PC-9 (cell line): Measurements from ENCODE around the gene TET2. TPM values are rescaled to one million over a fixed set of nuclear protein-coding genes. Genes with fewer than 3 reads are reported as not detected.

Source experiments
- BruUV-seq: library from RNA; stranded (reverse); fragments of 400-500 nt; replicated peaks from 2 replicates; lab custom pipeline; 2021; lab: Mats Ljungman, UMichigan
- CTCF ChIA-PET: fragments of 300-600 bp; sonication (Branson Sonifier 250); formaldehyde crosslinking; loops from one replicate; lab custom pipeline; 2022; ENCODE audit warnings: antibody characterized with exemption; lab: Charles Lee
- POLR2A ChIA-PET: fragments of 300-600 bp; sonication (Branson Sonifier 250); formaldehyde crosslinking; loops from one replicate; lab custom pipeline; 2022; ENCODE audit warnings: antibody characterized with exemption; ENCODE audit not compliant: unreplicated experiment; lab: Charles Lee
- DNase-seq, 2 experiments: peaks; one replicate each; pipeline versions ENCODE4 v3.0.0 to v3.0.0-alpha.2; 2015 to 2022; ENCODE audit warnings: mixed read lengths in 1 of 2
- H2AFZ ChIP-seq: fragments of 200-600 bp; sonication (generic); 2 replicates; pipeline ENCODE4 v1.8.1; 2017; ENCODE audit warnings: antibody characterized with exemption
- H3F3A ChIP-seq: fragments of 200-600 bp; sonication (generic); 2 replicates; pipeline ENCODE4 v1.8.1; 2017; ENCODE audit warnings: antibody characterized with exemption, mild to moderate bottlenecking, low read depth; ENCODE audit not compliant: insufficient read depth
- H3K27ac ChIP-seq: fragments of 200-600 bp; sonication (generic); 2 replicates; pipeline ENCODE4 v1.6.1; 2016; ENCODE audit warnings: mixed run types
- H3K27me3 ChIP-seq: fragments of 200-600 bp; sonication (generic); 2 replicates; pipeline ENCODE4 v1.6.1; 2016; ENCODE audit warnings: low read depth, mixed run types; ENCODE audit not compliant: insufficient read depth
- H3K36me3 ChIP-seq: fragments of 200-600 bp; sonication (generic); 2 replicates; pipeline ENCODE4 v1.6.1; 2016; ENCODE audit warnings: low read depth, mixed run types
- H3K4me1 ChIP-seq: fragments of 200-600 bp; sonication (generic); replicated peaks from 2 replicates; pipeline ENCODE4 v1.6.1; 2016; ENCODE audit warnings: mixed run types; ENCODE audit not compliant: insufficient read depth
- H3K4me2 ChIP-seq: fragments of 200-600 bp; sonication (generic); 2 replicates; pipeline ENCODE4 v1.6.1; 2017; ENCODE audit warnings: mixed run types
- H3K4me3 ChIP-seq: fragments of 200-600 bp; sonication (generic); 2 replicates; pipeline ENCODE4 v1.6.1; 2016; ENCODE audit warnings: mixed run types
- H3K79me2 ChIP-seq: fragments of 200-600 bp; sonication (generic); 2 replicates; pipeline ENCODE4 v1.6.1; 2017; ENCODE audit warnings: low read depth, mixed run types
- H3K9me2 ChIP-seq: fragments of 200-600 bp; sonication (generic); 2 replicates; pipeline ENCODE4 v1.8.1; 2017; ENCODE audit warnings: mild to moderate bottlenecking; ENCODE audit not compliant: insufficient read depth
- H3K9me3 ChIP-seq: fragments of 200-600 bp; sonication (generic); 2 replicates; pipeline ENCODE4 v1.8.1; 2016; ENCODE audit warnings: low read depth; ENCODE audit not compliant: insufficient read depth
- H4K20me1 ChIP-seq: fragments of 200-600 bp; sonication (generic); 2 replicates; pipeline ENCODE4 v1.8.1; 2017; ENCODE audit not compliant: insufficient read depth
- EZH2 ChIP-seq: fragments of 200-600 bp; sonication (generic); IDR thresholded peaks from 2 replicates; pipeline ENCODE4 v1.8.0; 2017; ENCODE audit warnings: antibody characterized with exemption, low read depth
- intact Hi-C: fragments of 100-400 bp; cut with micrococcal nuclease; formaldehyde crosslinking; loops from one replicate; pipeline ENCODE4 v1.10.0; 2022; ENCODE audit not compliant: unreplicated experiment
- total RNA-seq: library from RNA; stranded (reverse); gene quantifications from 2 replicates; pipeline ENCODE4 v1.2.3, GENCODE V29; 2021
- TF ChIP-seq, protein P1 (sequence below): fragments of 200-600 bp; sonication (generic); conservative IDR thresholded peaks from 2 replicates; pipeline ENCODE4 v1.6.1; 2017; ENCODE audit warnings: mixed run types, antibody characterized with exemption, mild to moderate bottlenecking, moderate library complexity

The TET2 gene
- total RNA-seq, 1 experiment from 2014 or later, result 6.6 TPM

GRCh38 chr4:105145156-105145902 is 1.3 kb upstream of the TET2 start:
- Histone ChIP-seq H3K79me2 (peaks cover 16% of the 10 kb centered on the region), H4K20me1 (no peaks in the 10 kb centered on the region), H3K9me3 (no peaks in the 10 kb centered on the region), H3K36me3 (no peaks in the 10 kb centered on the region), H3K27me3 (no peaks in the 10 kb centered on the region), H3K4me1 (peaks cover 19% of the 10 kb centered on the region; the same call in 1 of the 2 replicates), H3F3A (no peaks in the 10 kb centered on the region), H2AFZ (no peak overlapping the region), H3K27ac (no peak overlapping the region), H3K4me3 (no peak overlapping the region), H3K9me2 (no peaks in the 10 kb centered on the region), H3K4me2 (peak overlapping the region; percentile 92; the same call in 1 of the 2 replicates)
- ChIA-PET POLR2A (no interaction called here), CTCF (no interaction called here)
- DNase-seq, result no peak
- intact Hi-C loops, result loop anchor here (5.0 kb wide), 1 partner anchor 327 kb away; the partner anchor contains the start of gene PPA2
- TF ChIP-seq, protein P1, sequence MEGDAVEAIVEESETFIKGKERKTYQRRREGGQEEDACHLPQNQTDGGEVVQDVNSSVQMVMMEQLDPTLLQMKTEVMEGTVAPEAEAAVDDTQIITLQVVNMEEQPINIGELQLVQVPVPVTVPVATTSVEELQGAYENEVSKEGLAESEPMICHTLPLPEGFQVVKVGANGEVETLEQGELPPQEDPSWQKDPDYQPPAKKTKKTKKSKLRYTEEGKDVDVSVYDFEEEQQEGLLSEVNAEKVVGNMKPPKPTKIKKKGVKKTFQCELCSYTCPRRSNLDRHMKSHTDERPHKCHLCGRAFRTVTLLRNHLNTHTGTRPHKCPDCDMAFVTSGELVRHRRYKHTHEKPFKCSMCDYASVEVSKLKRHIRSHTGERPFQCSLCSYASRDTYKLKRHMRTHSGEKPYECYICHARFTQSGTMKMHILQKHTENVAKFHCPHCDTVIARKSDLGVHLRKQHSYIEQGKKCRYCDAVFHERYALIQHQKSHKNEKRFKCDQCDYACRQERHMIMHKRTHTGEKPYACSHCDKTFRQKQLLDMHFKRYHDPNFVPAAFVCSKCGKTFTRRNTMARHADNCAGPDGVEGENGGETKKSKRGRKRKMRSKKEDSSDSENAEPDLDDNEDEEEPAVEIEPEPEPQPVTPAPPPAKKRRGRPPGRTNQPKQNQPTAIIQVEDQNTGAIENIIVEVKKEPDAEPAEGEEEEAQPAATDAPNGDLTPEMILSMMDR, result no peak
- TF ChIP-seq EZH2, result no peak
- TSS peak; percentile 47 for BruUV-seq

GRCh38 chr4:105145903-105146275 is 787 bp upstream of the TET2 start:
- ChIA-PET CTCF (no interaction called here), POLR2A (no interaction called here)
- H2AFZ ChIP-seq, result peak overlapping the region; percentile 99
- H3K9me3 ChIP-seq, result no peaks in the 10 kb centered on the region
- TF ChIP-seq, protein P1, result no peak
- no peak for TF ChIP-seq EZH2
- H3K27me3 ChIP-seq, result no peaks in the 10 kb centered on the region
- H4K20me1 ChIP-seq, result no peaks in the 10 kb centered on the region
- BruUV-seq, result no TSS peak
- no peaks in the 10 kb centered on the region for H3K36me3 ChIP-seq
- no peaks in the 10 kb centered on the region for H3K9me2 ChIP-seq
- intact Hi-C loops, result loop anchor here (2.0 to 5.0 kb wide), 2 partner anchors 85 to 326 kb away; partner anchors contain the start of gene PPA2
- no peaks in the 10 kb centered on the region for H3F3A ChIP-seq
- peak overlapping the region; percentile 97 for H3K4me3 ChIP-seq
- peaks cover 19% of the 10 kb centered on the region; the same call in 1 of the 2 replicates for H3K4me1 ChIP-seq
- H3K4me2 ChIP-seq, result peak overlapping the region; percentile 92
- no peak for DNase-seq
- H3K27ac ChIP-seq, result no peak overlapping the region
- peaks cover 16% of the 10 kb centered on the region for H3K79me2 ChIP-seq

- H3K36me3 ChIP-seq, result no peaks in the 10 kb centered on the region
- BruUV-seq, result TSS peak; percentile 69
- peak overlapping the region; percentile 34; the same call in 1 of the 2 replicates for H3K27ac ChIP-seq
- H3K4me3 ChIP-seq, result peak overlapping the region; percentile 97
- H4K20me1 ChIP-seq, result no peaks in the 10 kb centered on the region
- no peak for DNase-seq
- peaks cover 16% of the 10 kb centered on the region for H3K79me2 ChIP-seq
- ChIA-PET POLR2A (no interaction called here), CTCF (interaction anchor here (0.6 kb wide), 3 partner anchors 112 to 1067 kb away, joined by 3 to 8 read pairs (median 3); no protein-coding TSS in a partner anchor)
- no peaks in the 10 kb centered on the region for H3K9me3 ChIP-seq
- H3K27me3 ChIP-seq, result no peaks in the 10 kb centered on the region
- peak overlapping the region; percentile 92 for H3K4me2 ChIP-seq
- H3F3A ChIP-seq, result no peaks in the 10 kb centered on the region
- H2AFZ ChIP-seq, result peak overlapping the region; percentile 99
- H3K4me1 ChIP-seq, result peaks cover 19% of the 10 kb centered on the region; the same call in 1 of the 2 replicates
- intact Hi-C loops, result loop anchor here (2.0 to 5.0 kb wide), 2 partner anchors 86 to 325 kb away; partner anchors contain the start of gene PPA2
- no peak for TF ChIP-seq EZH2
- TF ChIP-seq, protein P1, result no peak
- no peaks in the 10 kb centered on the region for H3K9me2 ChIP-seq
Observed at GRCh38 chr4:105147016-105147552, 408 bp downstream of the TET2 start.
